ENCODE results near the gene IFNL4. TPM values are rescaled to one million over a fixed set of nuclear protein-coding genes. Genes with fewer than 3 reads are reported as not detected.

IFNL4 gene
- polyA plus RNA-seq, 3 donors, result not detected

- Mint-ChIP-seq H3K4me3 (no peak overlapping the region), H3K27ac (no peak overlapping the region), H3K27me3 (ENCODE audit: low read depth in 3 of 3) (peaks cover 15 to 20% (median 19%) of the 10 kb centered on the region in 3 donors), H3K4me1 (no peaks in the 10 kb centered on the region), H3K9me3 (peaks cover 0 to 7% (median 0%) of the 10 kb centered on the region in 7 donors), H3K36me3 (no peaks in the 10 kb centered on the region)
- Histone ChIP-seq H3K9ac (ENCODE audit: insufficient read depth, low read length, poor library complexity, severe bottlenecking) (no peak overlapping the region), H3K27ac (ENCODE audit: low read depth in 1 of 2, low read length in 2 of 2) (no peak overlapping the region), H3K4me1 (ENCODE audit: control insufficient read depth in 1 of 2, insufficient read depth in 2 of 2, low read length in 2 of 2) (no peaks in the 10 kb centered on the region), H3K9me3 (replicated peaks in 1 of 2; ENCODE audit: control insufficient read depth in 1 of 2, insufficient read depth in 1 of 2, low read length in 2 of 2) (no peaks in the 10 kb centered on the region), H3K4me3 (replicated peaks in 1 of 3; ENCODE audit: low read depth in 2 of 3, low read length in 3 of 3) (no peak overlapping the region), H3K27me3 (ENCODE audit: control insufficient read depth in 2 of 2, insufficient read depth in 2 of 2, low read length in 2 of 2) (peaks cover 0 to 6% of the 10 kb centered on the region in 2 donors), H3K79me2 (ENCODE audit: insufficient read depth, low read length) (no peaks in the 10 kb centered on the region), H4K20me1 (ENCODE audit: insufficient read depth, low read length) (no peaks in the 10 kb centered on the region), H3K4me2 (replicated peaks; ENCODE audit: extremely low read depth, low read length, poor library complexity, severe bottlenecking) (no peak overlapping the region), H3K36me3 (replicated peaks in 1 of 2; ENCODE audit: control insufficient read depth in 1 of 2, insufficient read depth in 2 of 2, low read length in 2 of 2) (no peaks in the 10 kb centered on the region), H2AFZ (ENCODE audit: insufficient read depth, low read depth, low read length, poor library complexity, severe bottlenecking) (no peak overlapping the region)
- intact Hi-C loops (cut with micrococcal nuclease), result no loop called here
- TF ChIP-seq, protein P1, sequence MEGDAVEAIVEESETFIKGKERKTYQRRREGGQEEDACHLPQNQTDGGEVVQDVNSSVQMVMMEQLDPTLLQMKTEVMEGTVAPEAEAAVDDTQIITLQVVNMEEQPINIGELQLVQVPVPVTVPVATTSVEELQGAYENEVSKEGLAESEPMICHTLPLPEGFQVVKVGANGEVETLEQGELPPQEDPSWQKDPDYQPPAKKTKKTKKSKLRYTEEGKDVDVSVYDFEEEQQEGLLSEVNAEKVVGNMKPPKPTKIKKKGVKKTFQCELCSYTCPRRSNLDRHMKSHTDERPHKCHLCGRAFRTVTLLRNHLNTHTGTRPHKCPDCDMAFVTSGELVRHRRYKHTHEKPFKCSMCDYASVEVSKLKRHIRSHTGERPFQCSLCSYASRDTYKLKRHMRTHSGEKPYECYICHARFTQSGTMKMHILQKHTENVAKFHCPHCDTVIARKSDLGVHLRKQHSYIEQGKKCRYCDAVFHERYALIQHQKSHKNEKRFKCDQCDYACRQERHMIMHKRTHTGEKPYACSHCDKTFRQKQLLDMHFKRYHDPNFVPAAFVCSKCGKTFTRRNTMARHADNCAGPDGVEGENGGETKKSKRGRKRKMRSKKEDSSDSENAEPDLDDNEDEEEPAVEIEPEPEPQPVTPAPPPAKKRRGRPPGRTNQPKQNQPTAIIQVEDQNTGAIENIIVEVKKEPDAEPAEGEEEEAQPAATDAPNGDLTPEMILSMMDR (IDR thresholded peaks at IDR 0.05), result no peak
- WGBS (ENCODE audit: insufficient coverage), result 92% methylated on average over 3 of the region's 8 CpGs
- no peak for DNase-seq
Observed at GRCh38 chr19:39253374-39254149, 4.9 kb upstream of the IFNL4 start.

- H3K27ac ChIP-seq (ENCODE audit: low read depth in 1 of 2, low read length in 2 of 2), result no peak overlapping the region
- peaks cover 0 to 16% of the 10 kb centered on the region in 2 donors for H3K27me3 ChIP-seq (ENCODE audit: control insufficient read depth in 2 of 2, insufficient read depth in 2 of 2, low read length in 2 of 2)
- H4K20me1 ChIP-seq (ENCODE audit: insufficient read depth, low read length), result no peaks in the 10 kb centered on the region
- no peak for DNase-seq
- no peaks in the 10 kb centered on the region for H3K4me1 Mint-ChIP-seq
- H3K4me1 ChIP-seq (ENCODE audit: control insufficient read depth in 1 of 2, insufficient read depth in 2 of 2, low read length in 2 of 2), result peaks cover 0 to 6% of the 10 kb centered on the region in 2 donors
- no peak overlapping the region for H3K9ac ChIP-seq (ENCODE audit: insufficient read depth, low read length, poor library complexity, severe bottlenecking)
- H3K4me2 ChIP-seq (replicated peaks; ENCODE audit: extremely low read depth, low read length, poor library complexity, severe bottlenecking), result no peak overlapping the region
- TF ChIP-seq, protein P1 (IDR thresholded peaks at IDR 0.05), result no peak
- H3K36me3 Mint-ChIP-seq, result no peaks in the 10 kb centered on the region
- no peak overlapping the region for H2AFZ ChIP-seq (ENCODE audit: insufficient read depth, low read depth, low read length, poor library complexity, severe bottlenecking)
- intact Hi-C loops (cut with micrococcal nuclease), result no loop called here
- no peak overlapping the region for H3K27ac Mint-ChIP-seq
- H3K27me3 Mint-ChIP-seq (ENCODE audit: low read depth in 3 of 3), result peaks cover 21 to 24% (median 23%) of the 10 kb centered on the region in 3 donors
- H3K4me3 Mint-ChIP-seq, result no peak overlapping the region
- no peaks in the 10 kb centered on the region for H3K9me3 ChIP-seq (replicated peaks in 1 of 2; ENCODE audit: control insufficient read depth in 1 of 2, insufficient read depth in 1 of 2, low read length in 2 of 2)
- peaks cover 0 to 7% (median 0%) of the 10 kb centered on the region in 7 donors for H3K9me3 Mint-ChIP-seq
- no peak overlapping the region for H3K4me3 ChIP-seq (replicated peaks in 1 of 3; ENCODE audit: low read depth in 2 of 3, low read length in 3 of 3)
- WGBS (ENCODE audit: insufficient coverage), result 6% methylated on average over 2 of the region's 3 CpGs
- no peaks in the 10 kb centered on the region for H3K36me3 ChIP-seq (replicated peaks in 1 of 2; ENCODE audit: control insufficient read depth in 1 of 2, insufficient read depth in 2 of 2, low read length in 2 of 2)
- no peaks in the 10 kb centered on the region for H3K79me2 ChIP-seq (ENCODE audit: insufficient read depth, low read length)
Observed at GRCh38 chr19:39252458-39252857, 3.8 kb upstream of the IFNL4 start.

Data from CD14-positive monocyte (primary cell).